Measurements from ENCODE around the gene SPRR2A.

The SPRR2A gene

GRCh38 chr1:153057375-153057774 lies at the start of gene SPRR2A:
Gene SPRR2A, minus strand, starts transcription at chr1:153057512. Its CDS starts 777 bp downstream, at chr1:153056735.
- no peak for TF ChIP-seq CTCF (IDR thresholded peaks at IDR 0.05; ENCODE audit: borderline replicate concordance, control extremely low read depth, extremely low read depth, insufficient read depth, missing control alignments)
- in situ Hi-C loops (cut with MboI; ENCODE audit: low sequenced_read_pairs, unreplicated experiment) = no loop called here
- no peak for DNase-seq (ENCODE audit: low spot score)

GRCh38 chr1:153100245-153100644 lies 42.9 kb upstream of the SPRR2A start:
- no peak for TF ChIP-seq CTCF (IDR thresholded peaks at IDR 0.05; ENCODE audit: borderline replicate concordance, control extremely low read depth, extremely low read depth, insufficient read depth, missing control alignments)
- DNase-seq (ENCODE audit: low spot score) = no peak
- in situ Hi-C loops (cut with MboI; ENCODE audit: low sequenced_read_pairs, unreplicated experiment) = no loop called here

- no peak for TF ChIP-seq CTCF (IDR thresholded peaks at IDR 0.05; ENCODE audit: borderline replicate concordance, control extremely low read depth, extremely low read depth, insufficient read depth, missing control alignments)
- no peak for DNase-seq (ENCODE audit: low spot score)
- in situ Hi-C loops (cut with MboI; ENCODE audit: low sequenced_read_pairs, unreplicated experiment) = no loop called here
Observed at GRCh38 chr1:153099461-153100045, 42.2 kb upstream of the SPRR2A start.

- no peak for DNase-seq (ENCODE audit: low spot score)
- in situ Hi-C loops (cut with MboI; ENCODE audit: low sequenced_read_pairs, unreplicated experiment) = no loop called here
Observed at GRCh38 chr1:153095764-153096163, 38.5 kb upstream of the SPRR2A start.

GRCh38 chr1:153094426-153094825 lies 37.1 kb upstream of the SPRR2A start, which contains the start of gene SPRR2E:
Gene SPRR2E, minus strand, starts transcription at chr1:153094526. Its CDS starts 775 bp downstream, at chr1:153093751.
- no peak for TF ChIP-seq CTCF (IDR thresholded peaks at IDR 0.05; ENCODE audit: borderline replicate concordance, control extremely low read depth, extremely low read depth, insufficient read depth, missing control alignments)
- in situ Hi-C loops (cut with MboI; ENCODE audit: low sequenced_read_pairs, unreplicated experiment) = no loop called here

More at GRCh38 chr1:153095764-153096163, 38.5 kb upstream of the SPRR2A start:
- no peak for TF ChIP-seq CTCF (IDR thresholded peaks at IDR 0.05; ENCODE audit: borderline replicate concordance, control extremely low read depth, extremely low read depth, insufficient read depth, missing control alignments)

GRCh38 chr1:153087652-153088051 lies 30.3 kb upstream of the SPRR2A start:
- in situ Hi-C loops (cut with MboI; ENCODE audit: low sequenced_read_pairs, unreplicated experiment) = no loop called here
- no peak for TF ChIP-seq CTCF (IDR thresholded peaks at IDR 0.05; ENCODE audit: borderline replicate concordance, control extremely low read depth, extremely low read depth, insufficient read depth, missing control alignments)

More at GRCh38 chr1:153094426-153094825, 37.1 kb upstream of the SPRR2A start, which contains the start of gene SPRR2E:
- no peak for DNase-seq (ENCODE audit: low spot score)

More at GRCh38 chr1:153087652-153088051, 30.3 kb upstream of the SPRR2A start:
- DNase-seq (ENCODE audit: low spot score) = no peak
